ENCODE results near the gene SWAP70.
"Not testable (repeated sequence)": the region's sequence is repeated elsewhere in the genome, so short reads cannot be mapped to it uniquely, and the experiment has no call there.

The SWAP70 gene

DNA sequence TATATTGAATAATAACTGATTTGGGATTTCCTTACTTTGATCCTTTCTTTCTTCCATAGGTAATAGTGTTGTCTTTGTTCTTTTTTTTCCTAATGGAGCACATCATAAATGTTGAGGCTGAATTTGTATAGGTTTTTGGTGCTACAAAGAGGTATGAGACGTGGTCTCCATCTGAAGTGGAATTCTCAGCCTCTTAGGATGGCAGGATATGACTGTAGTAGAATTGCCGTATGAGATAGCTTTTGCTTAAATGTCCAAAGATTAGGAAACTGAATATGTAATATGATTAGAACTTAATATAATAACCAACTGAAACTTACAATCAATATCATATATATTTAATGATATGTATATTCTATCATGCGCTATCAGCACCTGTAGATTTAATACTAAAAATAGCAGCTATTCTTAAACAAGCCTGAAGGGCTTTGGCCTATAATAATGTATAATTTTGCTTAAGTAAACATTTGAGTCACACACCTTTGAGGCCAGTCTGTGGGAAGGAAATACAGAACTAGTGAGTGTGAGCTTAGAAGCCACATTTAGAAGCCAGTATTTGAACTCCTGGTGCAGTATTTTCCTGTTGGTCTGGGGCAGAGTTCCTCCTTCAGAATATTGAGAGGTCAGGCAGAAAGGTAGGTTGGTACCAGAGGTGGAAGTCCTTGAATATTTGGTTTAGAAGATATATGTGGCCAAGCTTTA, 62.6 kb downstream of the SWAP70 start:
- no peak for DNase-seq

DNA sequence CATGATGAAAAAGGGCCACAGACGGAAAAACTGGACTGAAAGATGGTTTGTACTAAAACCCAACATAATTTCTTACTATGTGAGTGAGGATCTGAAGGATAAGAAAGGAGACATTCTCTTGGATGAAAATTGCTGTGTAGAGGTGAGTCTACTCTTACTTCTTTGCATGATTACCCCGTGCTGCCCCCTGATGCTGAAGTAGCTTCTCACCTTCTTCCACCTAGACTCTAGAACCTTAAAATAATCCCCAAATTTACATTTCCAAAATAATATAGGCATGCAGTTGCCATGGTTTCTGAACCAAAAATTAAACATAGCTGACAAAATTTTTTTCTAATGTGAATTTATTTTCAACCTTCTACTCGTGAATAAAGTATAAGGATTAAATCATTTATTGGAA, 64.2 kb downstream of the SWAP70 start:
- DNase-seq: no peak

DNA sequence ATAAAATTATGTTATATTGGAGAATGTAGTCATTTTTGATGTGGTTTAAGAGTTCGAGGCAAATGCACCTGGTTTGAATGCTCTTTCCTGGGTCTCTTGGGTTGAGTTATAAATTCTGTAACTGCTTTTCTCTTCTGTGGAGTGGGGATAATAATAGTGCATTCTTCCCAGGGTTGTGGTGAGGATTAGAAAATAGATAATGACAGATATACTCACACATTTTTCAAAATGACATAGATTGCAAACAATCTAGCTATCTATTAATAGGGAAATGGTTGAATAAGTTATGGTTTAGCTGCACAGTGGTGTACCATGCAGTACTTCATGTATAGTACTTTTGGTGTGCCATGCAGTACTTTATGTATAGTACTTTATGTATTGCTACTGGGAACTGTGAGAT, 67.4 kb downstream of the SWAP70 start:
- DNase-seq: no peak

DNA sequence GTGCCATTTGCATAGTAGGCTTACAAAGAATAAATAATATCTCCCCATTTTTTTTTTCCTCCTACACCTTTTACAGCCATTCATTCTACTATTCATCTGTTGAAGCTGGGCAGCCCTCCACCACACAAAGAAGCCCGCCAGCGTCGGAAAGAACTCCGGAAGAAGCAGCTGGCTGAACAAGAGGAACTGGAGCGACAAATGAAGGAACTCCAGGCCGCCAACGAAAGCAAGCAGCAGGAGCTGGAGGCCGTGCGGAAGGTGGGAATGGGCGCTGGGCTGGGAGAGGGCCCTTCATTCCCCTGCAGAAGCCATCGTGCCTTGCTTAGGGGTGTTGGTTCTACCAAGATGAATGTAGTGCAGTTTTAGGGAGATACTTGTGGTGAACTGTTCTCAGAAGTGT, 68.6 kb downstream of the SWAP70 start:
- no peak for DNase-seq

DNA sequence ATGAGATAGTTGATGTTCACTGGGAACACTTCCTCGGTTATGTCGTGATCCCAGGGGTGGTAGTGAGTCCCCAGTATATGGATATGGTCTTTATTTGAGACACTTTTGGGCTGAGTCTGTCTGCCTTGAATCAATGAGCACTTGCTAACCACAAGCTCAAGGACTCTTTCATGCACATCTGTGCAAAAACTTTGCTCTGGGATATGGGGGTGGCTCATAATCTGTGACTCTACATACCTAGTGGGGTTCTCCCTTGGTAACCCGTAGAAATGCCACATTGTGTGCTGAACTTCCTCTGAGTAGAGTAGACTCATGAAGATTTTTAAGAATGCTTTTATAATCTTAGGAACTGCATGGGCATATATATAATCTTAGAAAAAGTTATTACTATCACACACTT, 69.3 kb downstream of the SWAP70 start:
- DNase-seq: no peak

DNA sequence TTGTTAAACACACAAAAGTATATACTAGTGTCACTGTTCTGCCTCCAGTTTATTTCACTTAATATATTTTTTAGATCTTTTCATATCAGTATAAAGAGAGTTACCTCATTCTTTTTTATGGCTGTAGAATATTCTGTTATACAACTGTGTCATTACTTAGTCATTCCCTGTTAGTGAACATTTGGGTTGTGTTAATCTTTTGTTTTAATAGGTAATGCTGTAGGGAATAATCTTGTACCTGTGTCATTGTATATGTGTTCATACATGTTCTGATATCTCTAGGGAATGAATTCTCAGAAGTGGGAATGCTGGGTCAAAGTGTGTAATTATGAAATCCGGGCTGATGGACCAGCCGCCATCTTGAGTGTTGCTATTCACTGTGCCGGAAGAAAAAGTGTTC, 71.4 kb downstream of the SWAP70 start:
- no peak for DNase-seq

DNA sequence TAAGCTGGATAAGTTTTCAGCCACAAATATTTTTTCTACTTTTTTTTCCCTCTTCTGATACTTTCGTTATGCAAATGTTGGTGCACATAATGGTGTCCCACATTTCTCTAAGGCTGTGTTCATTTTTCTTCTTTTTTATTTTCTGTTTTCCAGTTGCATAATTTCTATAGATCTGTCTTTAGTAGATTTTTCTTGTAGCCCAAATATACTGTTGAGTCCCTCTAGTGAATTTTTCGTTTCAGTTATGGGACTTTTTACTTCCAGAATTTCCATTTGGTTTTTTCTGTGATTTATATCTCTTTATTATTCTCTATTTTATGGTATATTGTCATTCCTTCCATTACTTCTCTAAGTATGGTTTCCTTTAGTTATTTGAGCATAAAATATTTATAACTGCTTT, 72.0 kb downstream of the SWAP70 start:
- DNase-seq: no peak

DNA sequence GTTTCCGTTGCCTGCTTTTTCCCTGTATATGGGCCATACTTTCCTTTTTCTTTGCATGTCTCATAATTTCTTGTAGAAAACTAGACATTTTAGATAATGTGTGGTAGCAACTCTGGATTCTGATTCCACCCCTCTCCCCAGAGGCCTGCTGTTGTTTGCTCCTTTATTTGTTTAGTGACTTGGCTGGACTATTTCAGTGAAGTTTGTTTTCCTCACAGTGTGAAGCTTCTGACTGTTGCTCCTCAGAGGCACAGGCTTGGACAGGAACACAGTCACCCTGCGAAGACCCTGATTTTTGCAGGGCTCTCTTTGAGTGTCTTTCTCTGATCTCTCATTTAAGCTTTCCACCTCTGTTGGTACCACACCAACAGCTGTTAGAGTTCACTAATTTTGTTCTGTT, 72.5 kb downstream of the SWAP70 start:
- DNase-seq: no peak

DNA sequence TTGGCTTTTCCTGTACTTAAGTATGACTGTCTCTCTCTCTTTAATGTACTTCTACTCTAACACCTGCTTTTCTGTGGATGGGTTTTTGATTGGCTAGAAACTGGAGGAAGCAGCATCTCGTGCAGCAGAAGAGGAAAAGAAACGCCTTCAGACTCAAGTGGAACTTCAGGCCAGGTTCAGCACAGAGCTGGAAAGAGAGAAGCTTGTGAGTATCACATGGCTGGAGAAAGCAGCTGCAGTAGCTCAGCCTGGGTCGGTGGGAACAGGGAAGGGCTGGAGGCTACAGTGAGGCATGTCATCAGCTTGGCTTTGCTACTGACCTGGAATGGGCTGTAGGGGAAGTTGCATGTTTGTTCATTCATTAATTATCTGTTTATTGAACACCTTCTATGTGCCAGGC, 74.2 kb downstream of the SWAP70 start:
- peak; percentile 63 for DNase-seq

DNA sequence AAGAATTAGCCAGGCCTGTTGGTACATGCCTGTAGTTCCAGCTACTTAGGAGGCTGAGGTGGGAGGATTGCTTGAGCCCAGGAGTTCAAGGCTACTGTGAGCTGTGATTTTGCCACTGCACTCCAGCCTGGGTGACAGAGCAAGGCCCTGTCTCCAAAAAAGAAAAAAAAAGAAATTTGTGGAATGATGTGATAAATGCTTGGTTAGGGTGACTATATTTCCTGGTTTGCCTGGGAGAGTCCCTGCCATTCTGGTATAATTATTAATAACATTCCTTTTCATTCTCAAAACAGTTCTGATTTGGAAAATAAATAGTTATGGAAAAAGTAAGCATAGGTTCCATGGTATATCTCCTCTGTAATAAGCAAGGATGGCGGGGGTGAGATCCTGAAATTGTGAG, 74.8 kb downstream of the SWAP70 start:
- no peak for DNase-seq

DNA sequence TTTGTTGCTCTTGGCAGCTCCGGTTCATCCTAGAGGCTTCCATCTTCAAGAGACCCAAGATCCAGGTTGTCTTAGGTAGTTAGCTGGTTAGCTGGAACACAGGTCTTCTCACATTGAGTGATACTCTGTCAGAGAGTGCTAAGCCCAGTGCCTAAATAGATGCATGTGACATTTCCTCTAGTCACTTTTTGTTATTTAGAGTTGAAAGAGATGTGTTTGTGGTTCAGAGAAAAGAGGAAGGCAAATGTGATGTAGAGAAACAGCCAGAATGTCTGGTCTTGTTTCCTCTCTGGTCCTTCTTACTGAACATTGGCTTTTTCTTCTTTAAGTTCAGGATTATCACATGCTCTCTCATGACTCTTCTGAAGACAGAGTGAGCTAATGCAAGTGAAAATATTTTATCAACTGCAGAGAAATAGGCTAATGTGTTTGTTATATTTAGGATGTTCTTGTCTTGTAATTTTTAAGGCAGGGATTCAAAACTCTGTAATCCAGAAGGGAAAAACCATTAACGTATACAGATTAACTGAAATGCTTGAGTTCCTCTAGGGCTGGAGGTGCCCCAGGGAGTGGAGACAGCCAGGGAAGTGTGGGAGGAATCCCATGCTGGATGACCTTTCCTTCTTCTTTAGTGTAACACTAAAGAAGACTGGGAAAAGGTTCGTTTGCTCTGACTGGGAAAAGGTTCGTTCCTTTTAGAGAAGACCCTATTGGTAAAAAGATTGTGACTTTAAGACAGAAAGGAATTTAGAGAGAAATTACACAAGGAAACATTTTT, 75.4 kb downstream of the SWAP70 start:
- DNase-seq: peak; percentile 65

DNA sequence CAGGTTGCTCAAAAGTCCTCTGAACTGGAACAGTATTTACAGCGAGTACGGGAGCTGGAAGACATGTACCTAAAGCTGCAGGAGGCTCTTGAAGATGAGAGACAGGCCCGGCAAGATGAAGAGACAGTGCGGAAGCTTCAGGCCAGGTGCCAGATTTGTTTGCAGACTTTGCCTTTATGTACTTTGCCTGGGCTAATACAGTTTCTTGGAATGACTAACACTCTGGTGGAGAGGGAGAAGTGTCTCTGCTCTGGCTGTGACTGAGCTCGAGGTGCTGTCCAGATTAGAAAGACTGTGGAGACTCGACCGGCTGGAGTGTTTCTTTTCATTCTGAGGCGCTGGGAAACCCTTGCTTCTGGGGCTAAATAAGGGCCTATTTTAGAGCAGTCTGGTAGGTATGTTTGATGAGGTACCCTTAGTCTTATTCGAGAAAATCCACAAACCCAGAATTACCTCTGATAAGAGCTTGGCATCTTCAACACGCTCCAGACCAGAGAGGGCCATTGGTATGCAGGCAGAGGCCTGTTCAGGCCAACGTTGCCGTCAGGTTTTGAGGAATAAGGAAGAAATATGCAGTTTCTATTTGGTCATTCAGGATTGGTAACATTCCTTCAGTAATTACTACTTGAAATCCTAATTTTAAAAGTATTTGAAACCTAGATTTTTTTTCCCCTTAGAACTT, 76.5 kb downstream of the SWAP70 start:
- no peak for DNase-seq

DNA sequence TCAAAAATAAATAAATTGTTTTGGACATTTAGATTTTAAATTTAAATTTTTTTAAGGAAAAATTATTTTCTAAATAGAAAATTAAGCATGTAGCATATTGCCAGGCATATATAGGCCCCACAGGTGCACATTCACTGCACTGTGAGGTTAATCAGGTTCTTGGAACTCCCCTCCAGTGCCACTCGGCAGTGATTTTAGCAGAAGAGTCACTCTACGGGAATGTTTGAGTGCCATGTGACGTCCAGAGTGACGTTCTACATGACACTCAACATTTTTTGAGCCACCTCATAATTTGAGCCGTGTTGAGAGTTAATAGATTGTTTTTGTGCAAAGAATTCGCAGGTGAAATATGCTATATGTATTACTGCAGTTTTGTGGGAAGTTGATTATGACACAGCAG, 77.4 kb downstream of the SWAP70 start:
- no peak for DNase-seq

DNA sequence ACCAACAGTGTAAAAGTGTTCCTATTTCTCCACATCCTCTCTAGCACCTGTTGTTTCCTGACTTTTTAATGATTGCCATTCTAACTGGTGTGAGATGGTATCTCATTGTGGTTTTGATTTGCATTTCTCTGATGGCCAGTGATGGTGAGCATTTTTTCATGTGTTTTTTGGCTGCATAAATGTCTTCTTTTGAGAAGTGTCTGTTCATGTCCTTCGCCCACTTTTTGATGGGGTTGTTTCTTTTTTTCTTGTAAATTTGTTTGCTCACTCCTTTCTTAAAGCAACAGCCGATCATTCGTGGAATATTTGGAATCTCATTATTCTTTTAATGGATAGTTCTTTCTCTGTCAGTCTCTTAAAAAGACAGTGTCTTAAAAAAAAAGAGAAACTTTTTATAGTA, 79.6 kb downstream of the SWAP70 start:
- DNase-seq: not testable (repeated sequence)

DNA sequence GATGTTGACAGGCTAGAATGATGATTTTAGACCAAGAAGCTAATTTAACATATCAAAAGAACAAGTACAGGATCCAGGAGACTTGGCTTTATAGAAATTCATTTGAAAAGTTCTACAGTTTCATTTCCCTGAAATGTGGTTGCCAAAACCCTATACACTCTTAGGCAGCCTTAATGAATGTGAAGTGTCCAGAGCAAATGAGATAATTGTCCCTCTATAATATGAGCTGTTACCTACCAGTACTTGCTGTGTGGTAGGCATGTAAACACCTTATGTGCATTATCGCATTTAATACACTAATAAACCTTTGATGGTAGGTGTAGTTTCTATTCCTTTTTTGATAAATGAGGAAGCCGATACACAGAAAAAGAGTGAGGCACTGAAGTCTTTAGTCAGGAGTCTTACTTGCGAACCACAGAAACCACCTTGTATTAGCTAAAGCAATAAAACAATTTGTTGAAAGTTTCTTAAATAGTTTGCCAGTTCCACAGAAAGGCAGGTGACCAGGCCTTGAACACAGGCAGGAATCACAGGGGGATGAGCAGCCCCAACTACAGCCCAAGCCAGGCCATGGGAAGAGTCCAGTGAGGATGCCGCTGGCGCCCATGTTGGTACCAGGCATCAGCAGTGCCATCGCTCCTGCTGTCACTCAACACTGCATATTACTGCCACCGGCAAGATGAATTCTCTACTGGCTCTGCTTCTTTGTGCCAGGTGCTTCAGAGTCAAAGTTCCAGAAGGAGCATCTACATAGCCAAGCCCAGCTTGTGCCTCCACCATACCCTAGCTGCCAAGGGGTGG, 81.7 kb downstream of the SWAP70 start:
- DNase-seq: no peak

DNA sequence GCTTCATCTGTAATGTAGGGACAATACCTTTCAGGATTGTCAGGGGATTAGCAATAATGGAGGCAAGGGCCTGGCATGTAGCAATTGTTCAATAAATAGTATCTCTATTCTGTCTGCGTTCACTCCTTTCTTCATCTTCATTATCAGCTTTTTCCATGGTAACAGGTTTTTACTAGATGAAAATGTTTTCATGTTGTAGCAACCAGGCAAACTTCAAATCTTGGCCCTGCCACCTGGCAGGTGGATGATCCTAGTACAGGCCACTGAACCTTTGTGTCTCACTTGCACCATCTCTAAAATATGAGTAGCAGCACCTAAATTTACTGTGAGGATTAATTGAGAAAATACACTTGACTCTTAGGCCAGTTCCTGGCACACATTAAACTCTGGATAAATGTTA, 83.4 kb downstream of the SWAP70 start:
- DNase-seq: no peak

DNA sequence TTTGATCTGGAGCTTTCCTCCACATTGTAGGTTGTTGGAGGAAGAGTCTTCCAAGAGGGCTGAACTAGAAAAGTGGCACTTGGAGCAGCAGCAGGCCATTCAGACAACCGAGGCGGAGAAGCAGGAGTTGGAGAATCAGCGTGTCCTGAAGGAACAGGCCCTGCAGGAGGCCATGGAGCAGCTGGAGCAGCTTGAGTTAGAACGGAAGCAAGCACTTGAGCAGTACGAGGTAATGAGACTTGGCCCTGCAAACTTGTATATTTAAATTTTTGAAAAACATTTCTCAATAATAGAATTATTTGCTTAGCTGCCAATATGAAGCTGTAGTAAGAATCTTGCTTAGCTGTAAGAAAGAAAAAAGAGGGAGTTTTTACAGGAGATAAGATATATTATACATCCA, 84.0 kb downstream of the SWAP70 start:
- no peak for DNase-seq

DNA sequence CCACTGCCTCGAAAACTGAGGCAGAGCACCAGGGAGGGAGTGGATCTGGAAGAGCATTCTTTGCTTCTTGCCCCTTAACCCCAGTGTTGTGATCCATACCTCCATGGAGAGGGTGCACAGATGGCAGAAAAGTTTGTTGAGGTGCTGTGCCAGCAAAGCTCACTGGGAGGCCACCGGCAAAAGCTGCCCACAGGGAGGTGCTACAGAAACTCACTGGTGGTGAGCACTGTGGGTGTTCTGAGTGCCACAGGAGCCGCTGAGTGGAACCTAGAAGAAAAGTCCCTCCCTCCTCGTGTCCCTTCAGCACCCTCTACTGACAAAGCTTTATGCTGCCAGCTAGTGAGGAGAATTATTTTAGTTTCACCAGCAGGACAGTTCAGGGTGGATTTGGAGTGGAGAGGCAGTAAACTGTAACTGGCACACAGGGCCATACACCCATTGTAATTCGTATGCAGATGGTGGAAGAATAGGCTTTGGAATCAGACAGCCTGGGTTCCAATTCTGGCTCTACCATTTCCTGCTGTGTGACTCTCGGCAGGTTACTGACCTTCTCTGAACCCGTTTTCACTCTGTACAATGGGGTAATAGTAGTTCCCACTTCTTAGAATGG, 84.6 kb downstream of the SWAP70 start:
- DNase-seq: peak; percentile 82

DNA sequence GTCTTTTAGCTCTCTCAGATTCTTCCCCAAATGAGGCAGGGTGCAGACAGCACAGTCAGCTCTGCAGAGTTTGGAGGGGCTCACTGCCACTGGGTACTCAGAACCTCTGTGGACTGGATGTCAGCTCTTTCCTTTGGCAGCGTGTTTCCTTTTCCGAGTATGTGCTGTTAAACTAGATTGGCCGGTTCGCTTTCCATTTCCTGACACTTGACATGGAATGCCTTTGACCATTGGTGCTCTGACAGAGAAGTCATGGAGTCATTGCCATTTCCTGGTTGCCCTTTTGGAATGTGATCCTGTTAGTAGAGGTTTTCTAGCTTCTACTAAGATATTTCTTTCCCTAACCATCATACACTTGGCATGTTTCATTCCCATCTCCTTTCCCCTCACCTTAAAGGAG, 86.7 kb downstream of the SWAP70 start:
- DNase-seq: no peak

DNA sequence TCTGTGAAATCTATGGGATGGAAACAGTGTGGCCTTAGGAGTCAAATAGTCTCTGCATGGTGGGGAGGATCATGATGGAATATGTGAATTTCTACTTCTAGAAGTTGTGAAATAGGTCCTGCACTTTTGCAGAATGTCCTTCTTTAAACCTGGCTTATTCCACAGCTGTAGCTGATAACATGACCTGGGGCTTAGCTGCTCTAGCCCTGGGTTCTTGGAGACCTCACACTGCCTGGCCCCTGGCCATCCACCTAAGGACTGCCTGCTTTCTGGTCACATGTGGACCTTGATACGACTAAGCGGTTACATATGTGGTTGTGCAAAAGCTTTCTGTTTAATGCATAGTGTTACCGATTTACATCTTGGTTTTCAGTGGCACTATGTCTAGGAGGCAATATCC, 88.2 kb downstream of the SWAP70 start:
- DNase-seq: no peak

DNA sequence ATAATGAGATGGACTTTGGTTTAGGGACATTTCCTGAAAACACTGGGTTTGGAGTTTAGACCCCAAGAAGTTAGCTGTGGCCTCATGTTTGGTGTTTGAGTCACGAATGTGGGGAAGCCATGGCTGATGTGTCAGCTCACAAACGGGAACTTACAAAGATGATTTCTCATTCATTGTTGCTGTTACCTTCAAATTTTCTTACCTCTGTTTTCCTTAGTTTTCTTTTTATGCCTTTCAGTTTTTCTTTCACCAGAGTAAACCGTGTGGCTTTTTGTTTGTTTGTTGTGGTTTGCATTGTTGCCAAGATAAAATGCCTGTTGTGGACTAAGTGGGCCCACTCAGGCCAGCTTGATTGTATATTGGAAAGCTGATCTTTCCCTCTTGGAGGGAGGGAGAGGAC, 89.1 kb downstream of the SWAP70 start:
- DNase-seq: peak; percentile 74

DNA sequence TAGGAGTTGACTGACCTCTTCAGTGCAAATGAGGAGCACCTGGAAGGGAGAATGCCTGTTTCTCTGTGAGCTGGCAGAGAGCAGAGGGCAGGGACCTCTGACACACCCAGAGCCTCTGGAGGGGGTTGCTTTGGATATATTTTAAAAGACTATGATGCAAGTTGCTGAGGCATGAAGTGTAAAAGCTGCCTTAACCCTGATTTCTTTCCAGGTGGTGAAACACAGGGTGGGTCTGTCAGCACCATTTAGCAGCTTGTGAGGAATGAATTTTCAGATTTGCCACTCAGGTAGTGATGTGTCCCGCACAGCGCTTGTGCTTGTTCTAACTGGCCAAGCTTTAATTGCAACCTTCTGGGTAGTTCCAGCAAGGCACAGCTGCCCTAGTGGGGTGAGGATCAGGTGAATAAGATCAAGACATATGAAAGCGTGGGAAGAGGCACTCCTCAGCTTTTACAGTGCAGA, 90.2 kb downstream of the SWAP70 start:
- no peak for DNase-seq

All from suppressor macrophage treated with lipopolysaccharide for 4 hours (primary cell).